H1 (cell line): Measurements from ENCODE around the gene NEGR1. TPM values are rescaled to one million over a fixed set of nuclear protein-coding genes. Genes with fewer than 3 reads are reported as not detected.

ENCODE experiments used
- BRCA1 ChIP-seq: IDR thresholded peaks from 2 replicates; pipeline ENCODE4 v1.6.1; 2012; ENCODE audit warnings: low read depth, low read length, improper control_type of control experiment
- CHD2 ChIP-seq: IDR thresholded peaks from 2 replicates; pipeline ENCODE4 v1.6.1; 2012; ENCODE audit warnings: low read length, improper control_type of control experiment
- CHD7 ChIP-seq: fragments of 300-600 bp; sonication (generic); IDR thresholded peaks from 2 replicates; pipeline ENCODE4 v1.7.1; 2012; ENCODE audit warnings: low read length, moderate library complexity, mild to moderate bottlenecking, inconsistent platforms; ENCODE audit not compliant: insufficient replicate concordance
- CREB1 ChIP-seq: IDR thresholded peaks from 2 replicates; pipeline ENCODE4 v1.6.1; 2012; ENCODE audit warnings: inconsistent platforms
- JUN ChIP-seq: IDR thresholded peaks from 2 replicates; pipeline ENCODE4 v1.6.1; 2011; ENCODE audit warnings: low read depth, mild to moderate bottlenecking, improper control_type of control experiment, low read length
- RAD21 ChIP-seq, 2 experiments: IDR thresholded peaks in 1 of 2; conservative IDR thresholded peaks in 1 of 2; 2 replicates each; pipeline ENCODE4 v1.6.1; 2011; ENCODE audit warnings: low read depth in 2 of 2, low read length in 2 of 2, improper control_type of control experiment in 1 of 2, inconsistent platforms in 1 of 2, mild to moderate bottlenecking in 1 of 2, moderate library complexity in 1 of 2
- TBP ChIP-seq: IDR thresholded peaks from 2 replicates; pipeline ENCODE4 v1.6.1; 2011; ENCODE audit warnings: low read depth, low read length, improper control_type of control experiment
- TCF12 ChIP-seq: IDR thresholded peaks from 2 replicates; pipeline ENCODE4 v1.6.1; 2011; ENCODE audit warnings: low read depth, mild to moderate bottlenecking, low read length
- YY1 ChIP-seq: IDR thresholded peaks from 2 replicates; pipeline ENCODE4 v1.6.1; 2011; ENCODE audit warnings: low read depth, mild to moderate bottlenecking, low read length
- polyA plus RNA-seq, 7 experiments: library from polyadenylated mRNA; depleted of rRNA in 3 of 7; stranded (reverse) in 5 of 7; unstranded in 2 of 7; fragments of >200 nt in 5 of 7; fragments of 200-250 nt in 2 of 7; gene quantifications; 1 replicate in 5 of 7; 2 replicates in 1 of 7; 4 replicates in 1 of 7; pipeline versions ENCODE4 v1.2.1 to v1.2.3, GENCODE V29; 2011 to 2013; ENCODE audit warnings: missing spikeins in 2 of 7, mixed read lengths in 2 of 7
- total RNA-seq: library from RNA; stranded (reverse); fragmentation: NEBNext Ultra II Directional; extraction: Animal tissue kit (Norgen Biotek cat#: 25700); gene quantifications from 2 replicates; pipeline ENCODE4 v1.2.1, GENCODE V29; 2021

NEGR1 gene
- total and polyA plus RNA-seq, 2 of the 8 experiments (the other 6 are each of a cell fraction or from before 2014, with no cell fraction given), result 0.71 to 1.3 TPM

- TF ChIP-seq CHD7 (no peak), JUN (no peak), TBP (no peak), CREB1 (no peak), YY1 (no peak), RAD21 (IDR thresholded peaks at IDR 0.05 in 1 of 2, conservative IDR thresholded peaks at IDR 0.05 in 1 of 2; ENCODE audit: low read depth in 2 of 2, low read length in 2 of 2) (no peak), CHD2 (no peak), BRCA1 (no peak), TCF12 (no peak)
Measured at GRCh38 chr1:72086394-72086793, 195.9 kb downstream of the NEGR1 start (continued).
